GM21528 (cell line): ENCODE data around the gene PITPNC1.
A peak's percentile ranks its signal among the peaks of the same experiment; 100 is the strongest.
"Not testable (repeated sequence)": the region's sequence is repeated elsewhere in the genome, so short reads cannot be mapped to it uniquely, and the experiment has no call there.

Experiments used
- ATAC-seq: cut with Tn5 transposase; IDR thresholded peaks from one replicate; pipeline ENCODE4 v1.9.1; 2021; ENCODE audit warnings: mild to moderate bottlenecking, moderate library complexity; ENCODE audit not compliant: unreplicated experiment, low FRiP score

PITPNC1 gene

DNA sequence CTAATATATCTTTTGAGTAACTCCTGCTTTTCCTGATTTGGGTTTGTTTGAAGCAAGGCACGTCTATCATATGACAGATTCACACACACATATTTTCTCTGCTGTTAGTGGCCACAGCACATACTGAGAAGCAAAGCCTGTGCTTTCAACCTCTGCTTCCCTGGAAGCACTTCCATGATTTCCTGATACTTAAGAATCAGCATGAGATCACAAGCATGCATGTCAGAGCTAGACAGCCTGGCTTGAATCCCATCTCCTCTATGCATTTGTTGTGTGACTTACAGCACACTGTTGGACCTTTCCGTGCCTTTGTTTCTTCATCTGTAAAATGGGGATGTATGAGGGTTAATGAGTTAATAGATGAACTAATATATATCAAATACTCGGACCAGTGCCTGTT is 189.6 kb downstream of the PITPNC1 start:
- ATAC-seq: no peak

GRCh38 chr17:67569015-67569451 is 192.0 kb downstream of the PITPNC1 start:
- ATAC-seq: no peak

- ATAC-seq: no peak
These were observed 192.8 kb downstream of the PITPNC1 start for GRCh38 chr17:67569873-67570272.

GRCh38 chr17:67570797-67571196 is 193.7 kb downstream of the PITPNC1 start:
- no peak for ATAC-seq

DNA sequence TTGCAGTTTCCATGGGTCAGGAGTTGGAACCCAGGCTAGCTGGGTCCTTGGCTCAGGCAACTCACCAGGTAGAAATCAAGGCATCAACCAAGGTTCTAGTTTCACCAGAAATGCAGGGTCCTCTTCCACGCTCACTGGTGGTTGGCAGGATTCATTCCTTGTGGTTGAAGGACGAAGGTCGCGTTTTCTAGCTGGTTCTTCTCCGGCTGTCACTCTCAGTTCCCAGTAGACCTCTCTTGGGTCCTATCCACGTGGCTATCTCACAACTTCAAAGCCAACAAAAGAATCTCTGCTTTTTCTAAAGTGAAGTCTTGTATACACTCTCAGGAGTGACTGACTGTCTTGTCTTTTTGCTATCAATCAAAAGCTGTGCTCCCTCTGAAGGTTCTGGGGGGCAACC is 194.4 kb downstream of the PITPNC1 start:
- ATAC-seq: no peak

DNA sequence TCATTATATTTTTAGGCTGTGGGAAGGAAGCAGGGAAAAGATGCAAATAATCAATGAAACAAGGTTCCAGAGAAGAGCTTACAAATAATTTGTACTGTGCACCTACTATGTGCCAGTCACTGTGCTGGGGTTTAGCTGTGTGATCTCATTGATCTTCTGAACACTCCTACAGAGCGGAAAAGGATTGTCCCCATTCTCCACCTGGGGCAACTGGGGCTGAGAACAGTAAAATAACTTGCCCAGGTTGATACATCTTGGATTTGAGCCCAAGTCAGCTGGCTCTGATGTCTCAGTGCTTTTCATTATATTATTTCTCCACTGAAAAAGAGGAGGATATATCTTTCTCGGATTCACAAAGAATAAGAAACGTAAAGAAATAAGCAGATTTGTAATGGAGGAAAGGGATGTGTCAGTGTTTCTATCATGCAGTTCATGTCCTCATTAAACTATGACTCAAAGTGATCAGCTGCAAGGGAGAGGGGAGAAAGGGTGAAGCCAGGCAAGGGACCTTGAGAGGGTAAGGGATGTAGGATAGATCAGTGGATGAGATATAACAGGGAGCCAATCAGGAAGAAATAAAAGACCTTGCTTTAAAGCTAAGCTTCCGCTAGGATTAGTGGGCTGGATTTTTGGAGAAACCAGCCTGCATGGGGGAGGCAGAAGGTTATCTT is 197.0 kb downstream of the PITPNC1 start:
- ATAC-seq: peak; percentile 3

- ATAC-seq: peak; percentile 49
These were observed 197.7 kb downstream of the PITPNC1 start for GRCh38 chr17:67574658-67575293.

- ATAC-seq: peak; percentile 19
These were observed 198.2 kb downstream of the PITPNC1 start for GRCh38 chr17:67575325-67575724.

DNA sequence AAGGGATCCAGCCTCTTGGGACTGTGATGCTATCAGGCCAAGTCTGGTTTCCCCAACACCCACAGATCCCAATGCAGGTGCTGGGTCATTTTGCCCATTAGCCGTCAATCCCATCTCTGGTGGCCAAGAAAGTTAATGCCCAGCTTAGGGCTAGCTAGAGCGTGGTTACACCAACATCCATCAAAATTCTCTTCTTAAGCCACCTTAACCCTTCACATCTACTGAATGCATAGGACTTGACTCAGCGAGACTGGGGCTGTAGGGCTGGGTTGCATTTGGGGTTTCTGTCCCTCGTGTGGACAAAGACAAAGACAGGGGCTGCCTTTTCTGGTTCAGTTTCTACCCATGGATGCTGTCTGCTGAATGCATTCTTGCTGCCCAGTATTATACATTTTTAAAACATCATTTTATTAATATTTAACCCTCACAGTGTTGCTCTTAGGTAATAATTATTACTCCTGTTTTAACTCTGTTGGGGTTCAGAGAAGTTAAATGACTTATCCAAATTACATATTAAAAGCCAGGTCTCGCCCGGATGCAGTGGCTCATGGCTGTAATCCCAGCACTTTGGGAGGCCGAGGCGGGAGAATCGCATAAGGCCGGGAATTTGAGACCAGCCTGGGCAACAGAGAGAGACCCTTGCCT is 199.5 kb downstream of the PITPNC1 start:
- ATAC-seq: no peak

- ATAC-seq: no peak
These were observed 200.5 kb downstream of the PITPNC1 start for GRCh38 chr17:67577429-67578141.

- no peak for ATAC-seq
These were observed 201.0 kb downstream of the PITPNC1 start for GRCh38 chr17:67578142-67578457.

- ATAC-seq: not testable (repeated sequence)
These were observed 201.8 kb downstream of the PITPNC1 start for GRCh38 chr17:67578679-67579405.

GRCh38 chr17:67582673-67583081 is 205.6 kb downstream of the PITPNC1 start:
- no peak for ATAC-seq

DNA sequence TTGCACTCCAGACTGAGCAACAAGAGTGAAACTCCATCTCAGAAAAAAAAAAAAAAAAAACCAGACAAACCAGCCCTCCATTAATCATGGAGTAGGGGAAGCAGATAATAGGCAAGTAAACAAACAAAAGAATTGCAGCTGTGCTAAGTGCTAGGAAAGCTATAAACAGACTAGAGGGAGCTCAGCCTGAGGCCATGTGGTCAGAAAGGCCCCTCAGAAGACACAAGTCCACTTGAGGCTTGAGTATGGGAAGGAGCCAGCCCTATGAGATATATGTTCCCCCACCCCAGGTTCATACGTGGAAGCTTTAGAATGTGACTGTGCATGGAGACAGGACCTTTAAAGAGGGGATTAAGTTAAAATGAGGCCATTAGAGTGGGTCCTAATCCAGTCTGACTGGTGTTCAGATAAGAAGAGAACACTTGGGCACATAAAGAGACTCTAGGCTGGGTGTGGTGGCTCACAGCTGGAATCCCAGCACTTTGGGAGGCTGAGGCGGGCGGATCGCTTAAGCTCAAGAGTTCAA is 208.1 kb downstream of the PITPNC1 start:
- no peak for ATAC-seq

- no peak for ATAC-seq
These were observed 211.2 kb downstream of the PITPNC1 start for GRCh38 chr17:67588326-67588725.

DNA sequence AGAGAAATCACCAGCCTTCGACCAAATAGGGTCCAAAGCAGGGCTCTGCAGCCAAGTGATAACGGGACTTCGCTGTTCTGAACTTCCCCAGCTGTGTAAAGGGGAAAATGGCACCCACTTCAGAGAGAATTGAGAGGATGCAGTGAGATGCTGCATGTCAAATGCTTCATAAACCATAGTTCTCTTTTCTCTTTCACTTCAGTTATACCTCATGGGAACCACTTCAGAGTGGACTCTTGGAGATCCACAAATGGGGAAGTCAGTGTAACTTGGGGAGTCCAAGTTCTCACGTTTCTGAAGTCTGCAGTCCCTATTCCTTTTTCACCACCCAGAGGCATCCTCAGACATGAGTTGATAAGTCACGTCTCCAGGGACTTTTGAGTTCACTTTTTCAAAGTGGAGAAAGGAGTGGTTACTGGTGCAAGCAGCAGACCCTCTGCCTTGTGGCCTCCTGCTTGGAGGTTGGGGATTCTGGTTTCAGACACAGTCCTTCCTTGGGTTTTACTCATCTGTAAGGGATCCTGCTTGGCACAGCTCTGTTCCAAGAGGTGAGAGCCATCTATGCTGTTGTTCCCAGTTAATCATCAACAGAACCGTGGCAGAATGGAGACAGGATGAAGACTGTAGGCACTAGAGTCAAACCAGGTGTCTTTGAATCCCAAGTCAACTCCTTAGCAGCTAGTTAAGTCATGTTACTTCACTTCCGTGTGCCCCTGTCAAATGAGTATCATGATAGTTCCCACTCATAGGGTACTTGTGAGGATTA is 217.2 kb downstream of the PITPNC1 start:
- ATAC-seq: peak; percentile 66

GRCh38 chr17:67600408-67600807 is 223.3 kb downstream of the PITPNC1 start:
- no peak for ATAC-seq

DNA sequence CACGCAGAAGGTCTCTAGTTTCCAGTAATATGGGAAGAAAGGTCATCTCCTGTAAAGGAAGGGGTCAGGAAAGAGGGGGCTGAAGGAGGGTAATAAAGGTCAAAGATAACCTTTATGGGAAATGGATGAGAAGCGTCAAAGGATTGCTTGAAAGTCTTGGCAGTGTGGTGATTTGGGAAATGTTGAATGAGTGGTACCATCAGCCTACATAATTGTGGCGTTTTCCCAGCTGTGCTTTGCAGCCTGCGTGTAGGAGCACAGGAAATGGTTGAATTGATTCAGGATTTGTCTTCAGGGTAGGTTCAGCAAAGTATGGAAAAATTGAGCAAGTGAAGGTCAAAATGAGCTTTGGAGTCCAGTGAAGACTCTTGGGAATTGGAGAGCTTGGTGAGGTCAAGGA is 224.8 kb downstream of the PITPNC1 start:
- no peak for ATAC-seq

GRCh38 chr17:67602444-67602843 is 225.4 kb downstream of the PITPNC1 start:
- no peak for ATAC-seq

GRCh38 chr17:67602974-67603373 is 225.9 kb downstream of the PITPNC1 start:
- ATAC-seq: no peak
